NCI-H2196 treated with DMSO at 0.1 percent for 48 hours (cell line): ENCODE data around the gene TMTC2.
"Not testable (repeated sequence)": the region's sequence is repeated elsewhere in the genome, so short reads cannot be mapped to it uniquely, and the experiment has no call there.

ENCODE experiments used
- DNase-seq: peaks from one replicate; lab custom pipeline; 2025; ENCODE audit not compliant: unreplicated experiment; lab: John Stamatoyannopoulos, UW

Gene TMTC2

DNA sequence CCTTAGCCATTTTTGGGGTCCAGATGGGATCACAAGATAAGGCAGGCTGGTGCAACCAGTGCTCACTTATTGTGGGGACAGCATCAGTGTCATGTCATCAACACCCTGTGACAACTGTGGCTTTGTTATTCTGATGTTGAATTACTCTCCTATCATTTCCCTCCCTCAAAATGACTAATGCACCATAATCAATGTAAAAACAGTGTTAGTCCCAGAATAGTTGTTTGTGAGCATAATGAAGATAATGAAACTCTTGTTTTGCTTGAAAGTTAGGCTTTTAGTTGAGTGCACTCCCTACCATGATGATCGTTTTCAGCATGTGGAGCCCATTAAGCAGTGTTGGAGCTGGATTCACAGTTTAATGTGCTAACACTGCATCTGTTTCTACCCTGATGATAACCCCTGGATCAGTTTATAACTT, 151.4 kb downstream of the TMTC2 start:
- DNase-seq: no peak

DNA sequence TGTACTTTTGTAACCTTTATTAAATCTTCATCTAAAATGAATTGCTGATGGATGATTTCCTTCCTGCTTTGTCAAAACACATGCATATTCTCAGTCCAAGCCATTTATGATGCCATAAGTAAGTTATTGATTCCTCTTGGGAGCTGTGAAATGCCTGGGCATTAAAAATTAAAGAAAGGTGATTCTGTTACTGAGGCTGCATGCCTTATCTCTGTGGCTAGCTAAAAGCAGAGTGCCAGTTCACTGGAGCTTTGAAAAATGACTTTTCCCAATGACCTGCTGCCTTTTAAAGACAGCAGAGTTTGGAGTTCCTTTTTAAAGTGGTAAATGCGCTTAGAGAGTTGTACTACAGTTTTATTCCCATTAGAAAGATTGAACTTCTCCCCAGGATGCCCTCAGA, 152.1 kb downstream of the TMTC2 start:
- no peak for DNase-seq

GRCh38 chr12:82839796-82840195, 153.1 kb downstream of the TMTC2 start:
- no peak for DNase-seq

- DNase-seq: no peak
Measured at GRCh38 chr12:82841487-82841904, 154.8 kb downstream of the TMTC2 start.

DNA sequence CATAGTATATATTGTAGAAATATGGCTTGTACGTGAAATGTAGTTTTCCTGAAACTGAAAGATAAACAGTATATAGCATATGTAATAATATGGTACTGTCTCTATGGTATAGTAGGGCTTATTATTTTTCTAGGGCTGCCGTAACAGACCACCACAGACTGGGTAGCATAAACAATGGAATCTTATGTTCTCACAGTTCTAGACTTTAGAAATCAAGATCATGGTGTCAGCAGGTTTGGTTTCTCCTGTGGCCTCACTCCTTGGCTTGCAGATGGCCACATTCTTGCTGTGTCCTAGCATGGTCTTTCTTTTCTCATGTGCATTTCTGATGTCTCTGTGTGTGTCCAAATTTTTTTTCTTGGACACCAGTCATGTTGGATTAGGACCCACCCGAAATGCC, 155.8 kb downstream of the TMTC2 start:
- no peak for DNase-seq

DNA sequence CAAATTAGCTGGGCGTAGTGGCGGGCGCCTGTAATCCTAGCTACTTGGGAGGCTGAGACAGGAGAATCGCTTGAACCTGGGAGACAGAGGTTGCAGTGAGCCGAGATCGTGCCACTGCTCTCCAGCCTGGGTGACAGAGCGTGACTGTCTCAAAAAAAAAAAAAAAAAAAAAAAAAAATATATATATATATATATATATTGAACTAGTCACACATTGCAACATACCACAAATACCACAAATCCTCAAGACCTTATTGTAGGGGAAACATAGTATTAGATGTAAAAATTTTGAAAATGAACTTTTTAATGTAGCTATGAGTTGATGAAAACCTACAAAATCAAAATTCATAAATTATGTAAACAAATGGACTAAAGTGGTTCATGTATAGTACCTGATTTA, 158.4 kb downstream of the TMTC2 start:
- not testable (repeated sequence) for DNase-seq

GRCh38 chr12:82848845-82849244, 162.1 kb downstream of the TMTC2 start:
- no peak for DNase-seq

- no peak for DNase-seq
Measured at GRCh38 chr12:82852529-82852928, 165.8 kb downstream of the TMTC2 start.

DNA sequence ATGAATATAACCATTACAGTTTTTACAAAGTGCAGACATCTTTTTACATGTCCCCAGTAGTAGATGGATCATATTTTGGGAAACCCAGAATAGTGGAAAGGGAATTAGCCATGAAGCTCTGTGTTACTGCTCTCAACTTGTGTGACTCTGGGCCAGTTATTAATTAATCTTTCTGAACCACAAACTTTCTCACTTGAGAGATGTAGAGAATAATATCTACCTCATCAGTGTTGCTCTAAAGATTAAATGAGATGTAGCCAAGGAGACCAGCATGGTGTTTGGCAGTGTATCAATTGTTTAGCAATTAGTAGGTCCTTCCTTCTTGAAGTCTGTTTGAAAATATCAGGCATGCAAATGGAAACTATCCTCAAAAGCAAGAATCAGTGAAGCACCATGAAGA, 169.2 kb downstream of the TMTC2 start:
- DNase-seq: no peak

DNA sequence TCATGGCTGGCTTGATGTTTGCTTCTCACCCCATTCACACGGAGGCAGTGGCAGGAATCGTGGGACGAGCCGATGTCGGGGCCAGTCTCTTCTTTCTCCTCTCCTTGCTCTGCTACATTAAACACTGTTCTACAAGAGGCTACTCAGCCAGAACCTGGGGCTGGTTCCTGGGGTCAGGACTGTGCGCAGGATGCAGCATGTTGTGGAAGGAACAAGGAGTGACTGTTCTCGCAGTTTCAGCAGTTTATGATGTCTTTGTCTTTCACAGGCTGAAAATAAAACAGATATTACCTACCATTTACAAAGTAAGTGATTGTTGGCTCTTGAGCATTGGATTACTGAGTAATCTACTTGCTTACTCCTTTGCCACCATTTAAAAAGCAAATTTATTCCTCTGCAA, 170.6 kb downstream of the TMTC2 start:
- no peak for DNase-seq

GRCh38 chr12:82857911-82858533, 171.3 kb downstream of the TMTC2 start:
- no peak for DNase-seq

- DNase-seq: no peak
Measured at GRCh38 chr12:82858534-82858917, 171.8 kb downstream of the TMTC2 start.

DNA sequence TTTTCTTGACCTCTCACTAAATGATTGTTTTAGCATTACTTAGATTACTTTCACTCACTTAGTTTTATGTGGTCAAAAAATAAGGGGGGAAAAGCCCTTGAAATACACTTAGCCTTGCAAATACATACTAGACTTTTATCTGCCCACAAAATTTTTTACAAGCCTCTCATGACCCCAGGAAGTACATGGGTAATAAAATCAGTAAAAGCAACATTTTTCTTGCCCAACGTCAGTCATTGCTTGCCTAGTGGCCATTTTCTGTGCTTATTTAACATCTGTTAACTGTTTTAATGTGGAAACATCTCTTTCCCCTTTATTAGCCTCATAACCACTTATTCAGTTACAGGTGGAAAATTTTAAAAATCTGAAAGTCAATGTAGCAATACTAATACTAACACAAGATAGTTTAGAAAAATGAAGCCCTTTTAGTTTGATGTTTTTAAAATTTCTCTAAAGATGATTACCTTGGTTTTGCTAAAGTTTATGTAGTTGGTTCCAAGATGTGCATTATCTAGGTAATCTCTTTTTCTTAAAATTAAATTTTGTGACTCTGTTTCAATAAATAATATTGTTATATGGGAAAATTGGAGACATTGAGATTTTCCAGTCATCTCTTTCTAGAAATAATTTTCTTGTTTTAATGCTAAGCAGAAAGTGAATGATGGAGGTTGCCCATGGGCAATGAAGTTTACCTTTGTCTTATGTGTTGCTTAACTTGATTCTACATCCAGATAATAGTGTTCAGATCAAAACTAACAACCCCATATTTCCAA, 175.5 kb downstream of the TMTC2 start:
- no peak for DNase-seq

DNA sequence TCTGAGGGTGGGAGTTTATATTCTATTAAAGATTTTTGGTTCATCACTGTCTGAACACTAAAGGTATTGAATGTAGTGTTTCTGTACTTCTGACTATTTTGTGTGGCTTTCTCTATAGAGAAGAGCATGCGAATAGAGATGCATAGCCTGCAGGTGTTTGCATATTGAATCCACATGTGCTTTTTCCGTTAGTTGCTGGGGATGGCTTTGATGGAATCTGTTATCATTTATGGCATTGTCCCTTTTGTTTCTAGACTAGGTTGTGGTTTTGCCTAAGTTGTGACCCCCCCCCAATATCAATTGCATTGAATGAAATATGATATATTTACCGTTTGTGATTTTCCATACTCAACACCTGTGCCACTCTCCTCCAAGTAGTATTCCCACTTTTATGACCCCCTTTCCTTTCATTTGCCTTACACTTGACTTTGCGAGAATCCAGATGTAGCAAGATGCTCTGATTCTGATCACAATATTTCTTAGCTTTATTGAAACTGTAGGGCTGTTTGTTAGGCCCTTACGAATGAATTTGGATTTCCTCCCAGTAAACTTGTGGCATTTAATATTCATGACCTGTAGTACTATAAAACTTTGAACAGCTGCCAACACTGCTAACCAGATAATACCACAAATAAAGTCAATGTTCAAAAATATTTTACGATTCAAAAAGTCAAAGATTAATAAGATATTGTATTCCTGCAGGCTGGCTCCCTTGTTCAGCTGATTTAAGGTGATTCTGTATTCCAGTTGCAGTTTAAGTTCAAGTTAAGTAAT, 176.4 kb downstream of the TMTC2 start:
- DNase-seq: no peak

DNA sequence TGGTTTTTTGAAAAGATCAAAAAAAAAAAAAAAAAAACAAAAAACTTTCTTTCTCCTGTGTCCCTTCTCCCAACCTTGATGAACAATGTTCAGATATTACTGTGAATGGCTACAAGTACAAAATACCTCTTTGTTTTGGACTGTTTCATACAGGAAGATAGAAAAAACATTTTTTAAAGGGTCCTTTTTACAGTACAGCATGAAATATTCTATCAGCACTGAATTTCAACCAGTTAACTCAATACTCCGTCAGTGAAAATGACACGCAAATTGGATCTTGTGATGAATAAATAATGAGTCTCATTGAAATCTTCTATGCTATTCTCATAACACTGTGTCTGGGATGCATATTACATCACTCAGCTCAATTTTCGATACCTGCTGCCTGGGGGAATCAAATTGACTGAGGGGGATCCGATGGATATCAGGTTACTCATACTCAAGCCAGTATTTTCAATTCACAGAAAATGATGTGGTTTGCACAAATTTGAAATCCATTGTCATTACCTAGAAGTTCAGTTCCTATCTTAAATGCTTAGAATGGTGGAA, 179.6 kb downstream of the TMTC2 start:
- DNase-seq: no peak

- DNase-seq: no peak
Measured at GRCh38 chr12:82866946-82867345, 180.2 kb downstream of the TMTC2 start.

GRCh38 chr12:82867762-82868500, 181.2 kb downstream of the TMTC2 start:
- no peak for DNase-seq

GRCh38 chr12:82870771-82871377, 184.2 kb downstream of the TMTC2 start:
- no peak for DNase-seq

DNA sequence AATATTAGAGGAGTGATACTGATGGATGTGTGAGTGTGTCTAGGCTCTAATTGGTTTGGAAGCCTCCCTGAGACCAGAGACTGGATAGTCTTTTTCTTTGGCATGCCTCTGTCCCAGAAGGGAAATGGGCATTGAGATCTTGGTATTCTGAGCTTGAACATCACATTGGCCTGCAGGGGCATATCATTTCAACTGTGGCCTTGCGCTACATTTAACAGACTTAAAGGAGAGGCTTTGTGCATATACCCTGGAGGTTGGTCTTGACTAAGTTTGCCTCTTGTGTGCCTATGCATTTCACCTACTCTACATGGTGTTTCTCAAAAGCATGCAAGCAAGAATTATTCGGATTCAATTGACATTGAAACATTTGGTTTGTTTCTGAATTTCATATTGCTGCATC, 185.4 kb downstream of the TMTC2 start:
- DNase-seq: no peak

- no peak for DNase-seq
Measured at GRCh38 chr12:82873309-82873708, 186.6 kb downstream of the TMTC2 start.

- no peak for DNase-seq
Measured at GRCh38 chr12:82873951-82874350, 187.2 kb downstream of the TMTC2 start.
